ENCODE measurements around the gene VEGFA. TPM values are rescaled to one million over a fixed set of nuclear protein-coding genes. Genes with fewer than 3 reads are reported as not detected.

The VEGFA gene
- polyA plus RNA-seq, 3 donors = 276 to 296 (median 286) TPM

DNA sequence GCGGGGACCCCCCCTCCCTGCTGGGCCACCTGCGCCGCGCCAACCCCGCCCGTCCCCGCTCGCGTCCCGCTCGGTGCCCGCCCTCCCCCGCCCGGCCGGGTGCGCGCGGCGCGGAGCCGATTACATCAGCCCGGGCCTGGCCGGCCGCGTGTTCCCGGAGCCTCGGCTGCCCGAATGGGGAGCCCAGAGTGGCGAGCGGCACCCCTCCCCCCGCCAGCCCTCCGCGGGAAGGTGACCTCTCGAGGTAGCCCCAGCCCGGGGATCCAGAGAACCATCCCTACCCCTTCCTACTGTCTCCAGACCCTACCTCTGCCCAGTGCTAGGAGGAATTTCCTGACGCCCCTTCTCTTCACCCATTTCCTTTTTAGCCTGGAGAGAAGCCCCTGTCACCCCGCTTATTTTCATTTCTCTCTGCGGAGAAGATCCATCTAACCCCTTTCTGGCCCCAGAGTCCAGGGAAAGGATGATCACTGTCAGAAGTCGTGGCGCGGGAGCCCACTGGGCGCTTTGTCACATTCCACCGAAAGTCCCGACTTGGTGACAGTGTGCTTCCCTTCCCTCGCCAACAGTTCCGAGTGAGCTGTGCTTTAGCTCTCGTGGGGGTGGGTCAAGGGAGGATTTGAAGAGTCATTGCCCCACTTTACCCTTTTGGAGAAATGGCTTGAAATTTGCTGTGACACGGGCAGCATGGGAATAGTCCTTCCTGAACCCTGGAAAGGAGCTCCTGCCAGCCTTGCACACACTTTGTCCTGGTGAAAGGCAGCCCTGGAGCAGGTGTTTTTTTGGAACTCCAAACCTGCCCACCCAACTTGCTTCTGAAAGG lies 2.1 kb downstream of the VEGFA start:
- no peak for DNase-seq (ENCODE audit: low read depth in 3 of 3, low spot score in 2 of 3)

DNA sequence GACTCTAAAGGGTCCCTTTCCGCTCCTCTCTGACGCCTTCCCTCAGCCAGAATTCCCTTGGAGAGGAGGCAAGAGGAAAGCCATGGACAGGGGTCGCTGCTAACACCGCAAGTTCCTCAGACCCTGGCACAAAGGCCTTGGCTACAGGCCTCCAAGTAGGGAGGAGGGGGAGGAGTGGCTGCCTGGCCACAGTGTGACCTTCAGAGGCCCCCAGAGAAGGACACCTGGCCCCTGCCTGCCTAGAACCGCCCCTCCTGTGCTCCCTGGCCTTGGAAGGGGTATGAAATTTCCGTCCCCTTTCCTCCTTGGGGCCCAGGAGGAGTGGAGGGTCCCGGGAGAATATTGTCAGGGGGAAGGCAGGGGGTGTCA lies 2.7 kb downstream of the VEGFA start:
- DNase-seq (ENCODE audit: low read depth in 3 of 3, low spot score in 2 of 3) = no peak

DNA sequence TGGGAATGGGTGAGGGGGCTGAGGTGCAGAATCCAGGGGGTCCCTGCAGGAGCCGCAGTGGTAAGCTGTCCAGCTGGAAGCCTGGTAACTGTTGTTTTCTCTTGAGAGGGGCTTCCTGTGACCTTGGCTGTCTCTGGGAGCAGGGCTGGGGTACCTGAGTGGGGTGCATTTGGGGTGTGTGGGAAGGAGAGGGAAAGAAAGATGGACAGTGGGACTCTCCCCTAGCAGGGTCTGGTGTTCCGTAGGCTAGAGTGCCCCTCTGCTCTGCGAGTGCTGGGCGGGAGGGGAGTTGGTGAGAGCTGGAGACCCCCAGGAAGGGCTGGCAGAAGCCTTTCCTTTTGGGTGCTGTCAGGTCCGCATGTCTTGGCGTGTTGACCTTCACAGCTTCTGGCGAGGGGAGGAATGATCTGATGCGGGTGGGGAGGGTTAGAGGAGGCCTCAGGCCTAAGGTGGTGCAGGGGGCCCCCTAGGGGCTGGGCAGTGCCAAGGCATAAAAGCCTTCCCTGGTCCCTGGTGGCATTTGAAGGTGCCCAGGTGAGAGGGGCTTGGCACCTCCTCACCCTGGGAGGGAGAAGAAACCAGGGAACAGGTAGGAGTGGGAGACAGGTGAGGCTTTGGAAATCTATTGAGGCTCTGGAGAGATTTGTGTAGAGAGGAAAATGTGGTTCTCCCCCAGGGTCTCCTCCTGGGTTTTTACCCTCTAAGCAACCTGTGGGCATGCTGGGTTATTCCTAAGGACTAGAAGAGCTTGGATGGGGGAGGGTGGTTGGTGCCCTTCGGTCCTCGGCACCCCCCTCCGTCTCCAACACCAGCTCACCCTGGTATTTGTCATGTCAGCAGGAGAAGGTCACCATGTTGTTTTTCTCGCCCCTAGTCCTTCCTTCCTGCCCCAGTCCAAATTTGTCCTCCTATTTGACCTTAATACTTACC lies 3.3 kb downstream of the VEGFA start:
- DNase-seq (ENCODE audit: low read depth in 3 of 3, low spot score in 2 of 3) = no peak

DNA sequence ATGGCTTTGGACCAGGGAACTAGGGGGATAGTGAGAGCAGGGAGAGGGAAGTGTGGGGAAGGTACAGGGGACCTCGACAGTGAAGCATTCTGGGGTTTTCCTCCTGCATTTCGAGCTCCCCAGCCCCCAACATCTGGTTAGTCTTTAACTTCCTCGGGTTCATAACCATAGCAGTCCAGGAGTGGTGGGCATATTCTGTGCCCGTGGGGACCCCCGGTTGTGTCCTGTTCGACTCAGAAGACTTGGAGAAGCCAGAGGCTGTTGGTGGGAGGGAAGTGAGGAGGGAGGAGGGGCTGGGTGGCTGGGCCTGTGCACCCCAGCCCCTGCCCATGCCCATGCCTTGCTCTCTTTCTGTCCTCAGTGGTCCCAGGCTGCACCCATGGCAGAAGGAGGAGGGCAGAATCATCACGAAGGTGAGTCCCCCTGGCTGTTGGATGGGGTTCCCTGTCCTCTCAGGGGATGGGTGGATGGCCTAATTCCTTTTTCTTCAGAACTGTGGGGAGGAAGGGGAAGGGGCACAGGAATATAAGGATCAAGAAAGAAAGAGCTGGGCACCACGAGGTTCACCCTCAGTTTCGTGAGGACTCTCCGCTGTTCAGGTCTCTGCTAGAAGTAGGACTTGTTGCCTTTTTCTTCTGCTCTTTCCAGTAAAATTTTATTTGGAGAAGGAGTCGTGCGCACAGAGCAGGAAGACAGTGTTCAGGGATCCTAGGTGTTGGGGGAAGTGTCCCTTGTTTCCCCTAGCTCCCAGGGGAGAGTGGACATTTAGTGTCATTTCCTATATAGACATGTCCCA lies 4.2 kb downstream of the VEGFA start:
- no peak for DNase-seq (ENCODE audit: low read depth in 3 of 3, low spot score in 2 of 3)

DNA sequence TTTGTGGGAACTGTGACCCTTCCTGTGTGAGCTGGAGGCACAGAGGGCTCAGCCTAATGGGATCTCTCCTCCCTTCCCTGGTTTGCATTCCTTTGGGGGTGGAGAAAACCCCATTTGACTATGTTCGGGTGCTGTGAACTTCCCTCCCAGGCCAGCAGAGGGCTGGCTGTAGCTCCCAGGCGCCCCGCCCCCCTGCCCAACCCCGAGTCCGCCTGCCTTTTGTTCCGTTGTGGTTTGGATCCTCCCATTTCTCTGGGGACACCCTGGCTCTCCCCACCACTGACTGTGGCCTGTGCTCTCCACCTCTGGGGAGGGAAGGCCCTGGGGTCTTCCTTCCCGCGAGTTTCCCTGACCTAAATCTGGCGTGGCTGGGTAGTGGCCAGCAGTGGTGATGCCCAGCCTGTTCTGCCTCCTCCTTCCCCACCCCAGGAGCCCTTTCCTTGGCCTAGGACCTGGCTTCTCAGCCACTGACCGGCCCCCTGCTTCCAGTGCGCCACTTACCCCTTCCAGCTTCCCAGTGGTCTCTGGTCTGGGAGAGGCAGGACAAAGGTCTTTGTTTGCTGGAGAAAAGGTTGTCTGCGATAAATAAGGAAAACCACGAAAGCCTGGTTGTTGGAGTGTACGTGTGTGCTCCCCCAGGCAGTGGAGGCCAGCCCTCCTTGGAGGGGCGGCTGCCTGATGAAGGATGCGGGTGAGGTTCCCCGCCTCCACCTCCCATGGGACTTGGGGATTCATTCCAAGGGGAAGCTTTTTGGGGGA lies 4.9 kb downstream of the VEGFA start:
- peak in 2 of 3 donors; percentile 44 to 50 for DNase-seq (ENCODE audit: low read depth in 3 of 3, low spot score in 2 of 3)

DNA sequence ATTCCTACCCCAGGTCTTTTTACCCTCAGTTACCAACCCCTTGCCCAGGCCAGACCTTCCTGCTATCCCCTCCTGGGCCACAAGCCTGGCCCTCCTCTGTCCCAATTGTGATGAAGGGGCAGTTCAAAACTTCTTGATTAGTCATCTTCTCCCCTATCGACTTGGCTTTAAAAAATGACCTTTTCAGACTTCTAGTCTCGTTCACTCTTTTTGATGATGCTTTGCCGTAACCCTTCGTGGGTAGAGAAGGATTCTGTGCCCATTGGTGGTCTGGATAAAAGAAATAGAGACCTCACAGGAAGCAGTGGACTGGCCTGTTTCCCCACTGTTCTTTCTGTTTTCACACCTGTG lies 5.5 kb downstream of the VEGFA start:
- DNase-seq (ENCODE audit: low read depth in 3 of 3, low spot score in 2 of 3) = no peak

DNA sequence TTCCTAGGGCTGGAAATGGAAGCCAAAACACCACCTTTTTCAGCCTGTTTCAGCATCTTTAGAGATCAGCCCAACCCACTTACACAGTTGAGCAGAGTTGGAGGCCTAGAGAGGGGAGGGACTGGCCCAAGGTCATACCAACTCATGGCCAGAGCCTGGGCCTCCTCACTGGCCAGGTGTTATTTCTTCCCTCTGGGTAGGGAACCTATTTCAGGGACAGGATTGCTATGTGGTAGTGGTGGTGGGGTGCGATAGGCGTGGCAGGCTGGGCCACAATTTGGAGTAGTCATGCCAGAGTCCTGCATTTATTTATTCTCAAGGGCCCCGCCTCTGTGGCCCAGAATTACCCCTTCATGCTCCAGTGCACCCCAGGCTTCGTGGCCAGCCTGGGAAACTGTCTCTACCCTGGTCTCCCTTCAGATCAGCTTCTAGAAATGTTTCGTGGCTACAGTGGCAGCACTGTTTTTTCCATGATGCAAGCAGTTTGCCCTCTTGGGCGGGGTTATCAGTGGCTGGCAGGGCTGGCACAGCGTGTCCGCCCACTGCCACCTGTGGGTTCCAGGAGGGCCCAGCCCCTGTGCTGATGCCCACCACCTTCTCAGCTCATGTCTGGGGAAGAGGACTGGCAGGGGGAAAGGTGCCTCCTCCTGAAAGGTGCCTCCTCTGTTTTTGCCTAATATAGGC lies 6.2 kb downstream of the VEGFA start:
- DNase-seq (ENCODE audit: low read depth in 3 of 3, low spot score in 2 of 3) = no peak

DNA sequence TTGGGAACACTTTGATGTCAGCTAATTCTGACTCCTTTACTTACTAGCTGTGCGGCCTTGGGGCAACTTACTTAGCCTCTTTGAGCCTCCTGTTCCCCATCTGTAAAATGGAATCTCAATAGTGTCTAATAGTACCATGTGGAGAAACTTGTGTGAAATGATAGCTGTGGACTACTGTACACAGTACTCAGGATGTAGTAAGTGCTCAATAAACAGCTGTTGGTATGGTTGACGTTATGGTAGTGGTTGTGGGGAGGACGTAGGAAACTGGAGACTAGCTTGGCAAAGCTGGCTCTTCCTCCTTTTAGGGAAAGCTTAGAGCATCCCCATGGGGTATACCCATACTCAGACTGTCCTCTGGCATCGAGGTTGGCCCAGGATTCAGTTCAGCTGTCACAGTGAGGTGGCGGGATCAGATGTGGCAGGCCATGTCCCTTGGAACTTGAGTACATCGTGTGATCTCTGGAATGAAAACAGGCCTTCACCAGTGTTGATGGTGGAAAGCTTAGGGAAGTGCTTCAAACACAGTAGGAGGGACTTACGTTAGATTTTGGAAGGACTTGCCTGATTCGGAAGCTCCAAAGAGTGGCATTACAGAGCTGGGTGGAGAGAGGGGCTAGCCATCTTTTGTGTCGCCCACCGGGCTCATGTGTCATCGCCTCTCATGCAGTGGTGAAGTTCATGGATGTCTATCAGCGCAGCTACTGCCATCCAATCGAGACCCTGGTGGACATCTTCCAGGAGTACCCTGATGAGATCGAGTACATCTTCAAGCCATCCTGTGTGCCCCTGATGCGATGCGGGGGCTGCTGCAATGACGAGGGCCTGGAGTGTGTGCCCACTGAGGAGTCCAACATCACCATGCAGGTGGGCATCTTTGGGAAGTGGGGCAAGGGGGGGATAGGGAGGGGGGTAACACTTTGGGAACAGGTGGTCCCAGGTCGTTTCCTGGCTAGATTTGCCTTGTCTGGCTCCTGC lies 7.1 kb downstream of the VEGFA start:
- DNase-seq (ENCODE audit: low read depth in 3 of 3, low spot score in 2 of 3) = no peak

DNA sequence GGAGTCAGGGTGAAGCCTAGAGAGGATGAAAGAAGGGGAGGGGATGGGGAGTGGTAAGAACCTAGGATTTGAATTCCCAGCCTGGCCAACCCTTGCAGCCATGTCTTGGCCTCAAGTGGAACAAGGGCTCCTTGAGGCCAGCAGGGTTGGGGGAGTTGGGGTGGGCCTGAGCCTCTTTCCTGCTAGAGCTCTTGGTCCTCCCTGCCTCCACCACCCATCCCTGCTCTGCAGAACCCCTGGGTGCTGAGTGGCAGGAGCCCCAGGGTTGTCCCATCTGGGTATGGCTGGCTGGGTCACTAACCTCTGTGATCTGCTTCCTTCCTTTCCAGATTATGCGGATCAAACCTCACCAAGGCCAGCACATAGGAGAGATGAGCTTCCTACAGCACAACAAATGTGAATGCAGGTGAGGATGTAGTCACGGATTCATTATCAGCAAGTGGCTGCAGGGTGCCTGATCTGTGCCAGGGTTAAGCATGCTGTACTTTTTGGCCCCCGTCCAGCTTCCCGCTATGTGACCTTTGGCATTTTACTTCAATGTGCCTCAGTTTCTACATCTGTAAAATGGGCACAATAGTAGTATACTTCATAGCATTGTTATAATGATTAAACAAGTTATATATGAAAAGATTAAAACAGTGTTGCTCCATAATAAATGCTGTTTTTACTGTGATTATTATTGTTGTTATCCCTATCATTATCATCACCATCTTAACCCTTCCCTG lies 8.3 kb downstream of the VEGFA start:
- no peak for DNase-seq (ENCODE audit: low read depth in 3 of 3, low spot score in 2 of 3)

DNA sequence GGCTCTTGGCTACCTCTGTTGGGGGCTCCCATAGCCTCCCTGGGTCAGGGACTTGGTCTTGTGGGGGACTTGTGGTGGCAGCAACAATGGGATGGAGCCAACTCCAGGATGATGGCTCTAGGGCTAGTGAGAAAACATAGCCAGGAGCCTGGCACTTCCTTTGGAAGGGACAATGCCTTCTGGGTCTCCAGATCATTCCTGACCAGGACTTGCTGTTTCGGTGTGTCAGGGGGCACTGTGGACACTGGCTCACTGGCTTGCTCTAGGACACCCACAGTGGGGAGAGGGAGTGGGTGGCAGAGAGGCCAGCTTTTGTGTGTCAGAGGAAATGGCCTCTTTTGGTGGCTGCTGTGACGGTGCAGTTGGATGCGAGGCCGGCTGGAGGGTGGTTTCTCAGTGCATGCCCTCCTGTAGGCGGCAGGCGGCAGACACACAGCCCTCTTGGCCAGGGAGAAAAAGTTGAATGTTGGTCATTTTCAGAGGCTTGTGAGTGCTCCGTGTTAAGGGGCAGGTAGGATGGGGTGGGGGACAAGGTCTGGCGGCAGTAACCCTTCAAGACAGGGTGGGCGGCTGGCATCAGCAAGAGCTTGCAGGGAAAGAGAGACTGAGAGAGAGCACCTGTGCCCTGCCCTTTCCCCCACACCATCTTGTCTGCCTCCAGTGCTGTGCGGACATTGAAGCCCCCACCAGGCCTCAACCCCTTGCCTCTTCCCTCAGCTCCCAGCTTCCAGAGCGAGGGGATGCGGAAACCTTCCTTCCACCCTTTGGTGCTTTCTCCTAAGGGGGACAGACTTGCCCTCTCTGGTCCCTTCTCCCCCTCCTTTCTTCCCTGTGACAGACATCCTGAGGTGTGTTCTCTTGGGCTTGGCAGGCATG lies 9.2 kb downstream of the VEGFA start:
- DNase-seq (ENCODE audit: low read depth in 3 of 3, low spot score in 2 of 3) = no peak

DNA sequence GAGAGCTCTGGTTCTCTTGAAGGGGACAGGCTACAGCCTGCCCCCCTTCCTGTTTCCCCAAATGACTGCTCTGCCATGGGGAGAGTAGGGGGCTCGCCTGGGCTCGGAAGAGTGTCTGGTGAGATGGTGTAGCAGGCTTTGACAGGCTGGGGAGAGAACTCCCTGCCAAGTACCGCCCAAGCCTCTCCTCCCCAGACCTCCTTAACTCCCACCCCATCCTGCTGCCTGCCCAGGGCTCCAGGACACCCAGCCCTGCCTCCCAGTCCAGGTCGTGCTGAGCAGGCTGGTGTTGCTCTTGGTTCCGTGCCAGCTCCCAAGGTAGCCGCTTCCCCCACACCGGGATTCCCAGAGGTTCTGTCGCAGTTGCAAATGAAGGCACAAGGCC lies 9.8 kb downstream of the VEGFA start:
- peak in 2 of 3 donors; percentile 31 to 54 for DNase-seq (ENCODE audit: low read depth in 3 of 3, low spot score in 2 of 3)

DNA sequence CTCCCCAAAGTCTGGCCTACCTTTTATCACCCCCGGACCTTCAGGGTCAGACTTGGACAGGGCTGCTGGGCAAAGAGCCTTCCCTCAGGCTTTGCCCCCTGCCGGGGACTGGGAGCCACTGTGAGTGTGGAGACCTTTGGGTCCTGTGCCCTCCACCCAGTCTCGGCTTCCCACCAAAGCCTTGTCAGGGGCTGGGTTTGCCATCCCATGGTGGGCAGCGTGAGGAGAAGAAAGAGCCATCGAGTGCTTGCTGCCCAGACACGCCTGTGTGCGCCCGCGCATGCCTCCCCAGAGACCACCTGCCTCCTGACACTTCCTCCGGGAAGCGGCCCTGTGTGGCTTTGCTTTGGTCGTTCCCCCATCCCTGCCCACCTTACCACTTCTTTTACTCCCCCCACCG lies 10.3 kb downstream of the VEGFA start:
- no peak for DNase-seq (ENCODE audit: low read depth in 3 of 3, low spot score in 2 of 3)

DNA sequence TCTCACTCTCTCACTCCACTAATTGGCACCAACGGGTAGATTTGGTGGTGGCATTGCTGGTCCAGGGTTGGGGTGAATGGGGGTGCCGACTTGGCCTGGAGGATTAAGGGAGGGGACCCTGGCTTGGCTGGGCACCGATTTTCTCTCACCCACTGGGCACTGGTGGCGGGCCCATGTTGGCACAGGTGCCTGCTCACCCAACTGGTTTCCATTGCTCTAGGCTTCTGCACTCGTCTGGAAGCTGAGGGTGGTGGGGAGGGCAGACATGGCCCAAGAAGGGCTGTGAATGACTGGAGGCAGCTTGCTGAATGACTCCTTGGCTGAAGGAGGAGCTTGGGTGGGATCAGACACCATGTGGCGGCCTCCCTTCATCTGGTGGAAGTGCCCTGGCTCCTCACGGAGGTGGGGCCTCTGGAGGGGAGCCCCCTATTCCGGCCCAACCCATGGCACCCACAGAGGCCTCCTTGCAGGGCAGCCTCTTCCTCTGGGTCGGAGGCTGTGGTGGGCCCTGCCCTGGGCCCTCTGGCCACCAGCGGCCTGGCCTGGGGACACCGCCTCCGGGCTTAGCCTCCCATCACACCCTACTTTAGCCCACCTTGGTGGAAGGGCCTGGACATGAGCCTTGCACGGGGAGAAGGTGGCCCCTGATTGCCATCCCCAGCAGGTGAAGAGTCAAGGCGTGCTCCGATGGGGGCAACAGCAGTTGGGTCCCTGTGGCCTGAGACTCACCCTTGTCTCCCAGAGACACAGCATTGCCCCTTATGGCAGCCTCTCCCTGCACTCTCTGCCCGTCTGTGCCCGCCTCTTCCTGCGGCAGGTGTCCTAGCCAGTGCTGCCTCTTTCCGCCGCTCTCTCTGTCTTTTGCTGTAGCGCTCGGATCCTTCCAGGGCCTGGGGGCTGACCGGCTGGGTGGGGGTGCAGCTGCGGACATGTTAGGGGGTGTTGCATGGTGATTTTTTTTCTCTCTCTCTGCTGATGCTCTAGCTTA lies 11.2 kb downstream of the VEGFA start:
- DNase-seq (ENCODE audit: low read depth in 3 of 3, low spot score in 2 of 3) = no peak

DNA sequence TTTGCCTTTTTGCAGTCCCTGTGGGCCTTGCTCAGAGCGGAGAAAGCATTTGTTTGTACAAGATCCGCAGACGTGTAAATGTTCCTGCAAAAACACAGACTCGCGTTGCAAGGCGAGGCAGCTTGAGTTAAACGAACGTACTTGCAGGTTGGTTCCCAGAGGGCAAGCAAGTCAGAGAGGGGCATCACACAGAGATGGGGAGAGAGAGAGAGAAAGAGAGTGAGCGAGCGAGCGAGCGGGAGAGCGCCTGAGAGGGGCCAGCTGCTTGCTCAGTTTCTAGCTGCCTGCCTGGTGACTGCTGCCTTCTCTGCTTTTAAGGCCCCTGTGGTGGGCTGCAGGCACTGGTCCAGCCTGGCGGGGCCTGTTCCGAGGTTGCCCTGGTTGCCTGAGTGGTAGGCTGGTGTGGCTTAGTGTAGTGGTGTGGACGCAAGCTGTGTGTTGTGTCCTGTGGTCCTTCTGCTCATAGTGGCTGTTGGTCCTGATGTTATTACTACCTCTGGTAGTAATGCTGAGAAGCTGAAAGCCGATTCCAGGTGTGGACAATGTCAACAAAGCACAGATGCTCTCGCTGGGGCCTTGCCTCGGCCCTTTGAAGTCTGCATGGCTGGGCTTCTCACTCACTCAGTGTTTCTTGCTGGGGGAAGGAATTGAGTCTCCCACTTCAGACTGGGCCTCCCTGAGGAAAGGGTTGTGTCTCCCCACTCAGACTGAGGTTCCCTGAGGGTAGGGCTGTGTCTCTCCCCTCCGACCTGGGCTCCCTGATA lies 12.1 kb downstream of the VEGFA start:
- DNase-seq (ENCODE audit: low read depth in 3 of 3, low spot score in 2 of 3) = no peak
